ENCODE data around the gene ME3. TPM values are rescaled to one million over a fixed set of nuclear protein-coding genes. Genes with fewer than 3 reads are reported as not detected.

Gene ME3
- total RNA-seq, 4 donors from 2014 or later = 30.8 to 54.6 (median 36.7) TPM

- Histone ChIP-seq H3K4me1 (peaks cover 0 to 12% (median 0%) of the 10 kb centered on the region in 4 donors), H3K27me3 (no peaks in the 10 kb centered on the region), H3K4me3 (no peak overlapping the region), H3K36me3 (no peaks in the 10 kb centered on the region), H3K27ac (no peak overlapping the region), H3K9me3 (no peaks in the 10 kb centered on the region)
- TF ChIP-seq POLR2A (IDR thresholded peaks at IDR 0.05) = no peak
- TF ChIP-seq EP300 (IDR thresholded peaks at IDR 0.05) = no peak
- no peak for TF ChIP-seq CTCF (IDR thresholded peaks at IDR 0.05)
- whole genome bisulfite sequencing, 2 donors = 90 to 91% methylated on average over 6 of the region's 6 CpGs
- no peak for DNase-seq (ENCODE audit: low spot score in 2 of 2)
Observed at GRCh38 chr11:86676533-86677154, 4.2 kb upstream of the ME3 start.

- no peaks in the 10 kb centered on the region for H3K27me3 ChIP-seq
- WGBS, 2 donors = 92 to 98% methylated on average over 1 of the region's 1 CpG
- TF ChIP-seq EP300 (IDR thresholded peaks at IDR 0.05) = no peak
- TF ChIP-seq CTCF (IDR thresholded peaks at IDR 0.05) = no peak
- TF ChIP-seq POLR2A (IDR thresholded peaks at IDR 0.05) = no peak
- DNase-seq (ENCODE audit: low spot score in 2 of 2) = no peak
- H3K9me3 ChIP-seq = no peaks in the 10 kb centered on the region
- no peak overlapping the region for H3K4me3 ChIP-seq
- no peak overlapping the region for H3K27ac ChIP-seq
- peaks cover 0 to 16% (median 2%) of the 10 kb centered on the region in 4 donors for H3K4me1 ChIP-seq
- H3K36me3 ChIP-seq = no peaks in the 10 kb centered on the region
Observed at GRCh38 chr11:86676010-86676409, 3.6 kb upstream of the ME3 start.

GRCh38 chr11:86675017-86675416 lies 2.6 kb upstream of the ME3 start:
- H3K4me3 ChIP-seq = no peak overlapping the region
- WGBS, 2 donors = 52 to 56% methylated on average over 2 of the region's 2 CpGs
- H3K4me1 ChIP-seq = peaks cover 0 to 26% (median 7%) of the 10 kb centered on the region in 4 donors
- DNase-seq (ENCODE audit: low spot score in 2 of 2) = no peak
- H3K36me3 ChIP-seq = no peaks in the 10 kb centered on the region
- no peak for TF ChIP-seq CTCF (IDR thresholded peaks at IDR 0.05)
- TF ChIP-seq EP300 (IDR thresholded peaks at IDR 0.05) = no peak
- no peak for TF ChIP-seq POLR2A (IDR thresholded peaks at IDR 0.05)
- no peaks in the 10 kb centered on the region for H3K27me3 ChIP-seq
- H3K9me3 ChIP-seq = no peaks in the 10 kb centered on the region
- H3K27ac ChIP-seq = no peak overlapping the region

- no peaks in the 10 kb centered on the region for H3K27me3 ChIP-seq
- no peak for DNase-seq (ENCODE audit: low spot score in 2 of 2)
- TF ChIP-seq EP300 (IDR thresholded peaks at IDR 0.05) (no peak), POLR2A (IDR thresholded peaks at IDR 0.05) (no peak), CTCF (IDR thresholded peaks at IDR 0.05) (no peak)
- H3K36me3 ChIP-seq = no peaks in the 10 kb centered on the region
- no peaks in the 10 kb centered on the region for H3K9me3 ChIP-seq
- WGBS, 2 donors = 85 to 93% methylated on average over 6 of the region's 6 CpGs
- H3K4me3 ChIP-seq = no peak overlapping the region
- no peak overlapping the region for H3K27ac ChIP-seq
- peaks cover 0 to 30% (median 8%) of the 10 kb centered on the region in 4 donors for H3K4me1 ChIP-seq
Observed at GRCh38 chr11:86673872-86674750, 1.7 kb upstream of the ME3 start.
